ENCODE measurements around the gene SMARCC2.

DNA sequence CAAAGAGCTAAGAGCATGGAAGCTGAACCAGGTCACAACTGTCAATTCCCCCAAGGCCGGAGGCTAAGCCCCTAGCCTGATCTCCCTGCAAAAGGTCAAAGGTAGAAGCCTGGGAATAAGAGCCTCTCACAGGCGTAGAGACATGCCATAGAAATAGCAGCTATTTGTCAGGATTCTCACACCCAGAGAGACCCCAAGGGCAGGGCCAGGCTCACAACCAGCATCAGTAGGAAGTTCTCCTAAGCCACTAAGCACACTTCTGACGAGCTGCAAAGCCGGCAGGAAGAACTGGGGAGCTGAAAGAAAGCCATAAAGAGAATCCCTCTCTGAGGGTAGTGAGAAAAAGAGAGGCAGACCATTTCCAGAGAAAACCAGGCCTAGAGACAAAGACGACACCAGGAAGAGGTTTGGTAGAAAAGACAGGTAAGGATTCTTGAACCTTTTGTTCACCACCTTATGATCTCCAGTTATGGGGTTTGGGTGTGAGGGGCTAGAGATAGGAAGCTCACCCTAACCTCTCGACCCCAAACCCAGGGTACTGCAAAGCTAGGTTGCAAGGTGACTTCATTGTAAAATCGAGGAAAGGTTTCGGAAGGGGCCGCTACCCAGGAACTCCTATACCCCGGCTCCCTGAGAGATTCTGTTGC, 1.0 kb downstream of the SMARCC2 start:
- TF ChIP-seq, protein P1, sequence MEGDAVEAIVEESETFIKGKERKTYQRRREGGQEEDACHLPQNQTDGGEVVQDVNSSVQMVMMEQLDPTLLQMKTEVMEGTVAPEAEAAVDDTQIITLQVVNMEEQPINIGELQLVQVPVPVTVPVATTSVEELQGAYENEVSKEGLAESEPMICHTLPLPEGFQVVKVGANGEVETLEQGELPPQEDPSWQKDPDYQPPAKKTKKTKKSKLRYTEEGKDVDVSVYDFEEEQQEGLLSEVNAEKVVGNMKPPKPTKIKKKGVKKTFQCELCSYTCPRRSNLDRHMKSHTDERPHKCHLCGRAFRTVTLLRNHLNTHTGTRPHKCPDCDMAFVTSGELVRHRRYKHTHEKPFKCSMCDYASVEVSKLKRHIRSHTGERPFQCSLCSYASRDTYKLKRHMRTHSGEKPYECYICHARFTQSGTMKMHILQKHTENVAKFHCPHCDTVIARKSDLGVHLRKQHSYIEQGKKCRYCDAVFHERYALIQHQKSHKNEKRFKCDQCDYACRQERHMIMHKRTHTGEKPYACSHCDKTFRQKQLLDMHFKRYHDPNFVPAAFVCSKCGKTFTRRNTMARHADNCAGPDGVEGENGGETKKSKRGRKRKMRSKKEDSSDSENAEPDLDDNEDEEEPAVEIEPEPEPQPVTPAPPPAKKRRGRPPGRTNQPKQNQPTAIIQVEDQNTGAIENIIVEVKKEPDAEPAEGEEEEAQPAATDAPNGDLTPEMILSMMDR (IDR thresholded peaks at IDR 0.05) = no peak
- TF ChIP-seq, protein P2, sequence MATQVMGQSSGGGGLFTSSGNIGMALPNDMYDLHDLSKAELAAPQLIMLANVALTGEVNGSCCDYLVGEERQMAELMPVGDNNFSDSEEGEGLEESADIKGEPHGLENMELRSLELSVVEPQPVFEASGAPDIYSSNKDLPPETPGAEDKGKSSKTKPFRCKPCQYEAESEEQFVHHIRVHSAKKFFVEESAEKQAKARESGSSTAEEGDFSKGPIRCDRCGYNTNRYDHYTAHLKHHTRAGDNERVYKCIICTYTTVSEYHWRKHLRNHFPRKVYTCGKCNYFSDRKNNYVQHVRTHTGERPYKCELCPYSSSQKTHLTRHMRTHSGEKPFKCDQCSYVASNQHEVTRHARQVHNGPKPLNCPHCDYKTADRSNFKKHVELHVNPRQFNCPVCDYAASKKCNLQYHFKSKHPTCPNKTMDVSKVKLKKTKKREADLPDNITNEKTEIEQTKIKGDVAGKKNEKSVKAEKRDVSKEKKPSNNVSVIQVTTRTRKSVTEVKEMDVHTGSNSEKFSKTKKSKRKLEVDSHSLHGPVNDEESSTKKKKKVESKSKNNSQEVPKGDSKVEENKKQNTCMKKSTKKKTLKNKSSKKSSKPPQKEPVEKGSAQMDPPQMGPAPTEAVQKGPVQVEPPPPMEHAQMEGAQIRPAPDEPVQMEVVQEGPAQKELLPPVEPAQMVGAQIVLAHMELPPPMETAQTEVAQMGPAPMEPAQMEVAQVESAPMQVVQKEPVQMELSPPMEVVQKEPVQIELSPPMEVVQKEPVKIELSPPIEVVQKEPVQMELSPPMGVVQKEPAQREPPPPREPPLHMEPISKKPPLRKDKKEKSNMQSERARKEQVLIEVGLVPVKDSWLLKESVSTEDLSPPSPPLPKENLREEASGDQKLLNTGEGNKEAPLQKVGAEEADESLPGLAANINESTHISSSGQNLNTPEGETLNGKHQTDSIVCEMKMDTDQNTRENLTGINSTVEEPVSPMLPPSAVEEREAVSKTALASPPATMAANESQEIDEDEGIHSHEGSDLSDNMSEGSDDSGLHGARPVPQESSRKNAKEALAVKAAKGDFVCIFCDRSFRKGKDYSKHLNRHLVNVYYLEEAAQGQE (IDR thresholded peaks at IDR 0.05; ENCODE audit: insufficient read depth in 1 of 2, low read depth in 2 of 2, low read length in 1 of 2) = no peak
- no peak for TF ChIP-seq POLR2AphosphoS5 (IDR thresholded peaks at IDR 0.05; ENCODE audit: low read depth, low read length)
- no peak for TF ChIP-seq SIN3A (IDR thresholded peaks at IDR 0.05; ENCODE audit: borderline replicate concordance, insufficient read depth, low read depth, low read length)
- no peak for TF ChIP-seq TCF7L2 (IDR thresholded peaks at IDR 0.05; ENCODE audit: low read depth, low read length)

Data from Panc1 (cell line).